Osteoblast (primary cell): ENCODE data around the gene DLGAP1. TPM values are rescaled to one million over a fixed set of nuclear protein-coding genes. Genes with fewer than 3 reads are reported as not detected.

Experiments
- DNase-seq: peaks from one replicate; pipeline ENCODE4 v3.0.0; 2011; ENCODE audit warnings: low spot score, mixed read lengths; ENCODE audit not compliant: insufficient read length; ENCODE audit errors: missing footprints
- H2AFZ ChIP-seq: 2 replicates; pipeline ENCODE4 v1.6.0; 2011; ENCODE audit warnings: mild to moderate bottlenecking, low read length
- H3K27ac ChIP-seq: 2 replicates; pipeline ENCODE4 v1.5.1; 2011; ENCODE audit warnings: mild to moderate bottlenecking, low read depth, low read length, moderate library complexity
- H3K27me3 ChIP-seq: 2 replicates; pipeline ENCODE4 v1.6.0; 2012; ENCODE audit warnings: mild to moderate bottlenecking, control low read depth, inconsistent platforms, low read length, moderate library complexity; ENCODE audit not compliant: insufficient read depth
- H3K36me3 ChIP-seq: 2 replicates; pipeline ENCODE4 v1.5.1; 2011; ENCODE audit warnings: mild to moderate bottlenecking, low read length, control low read depth, moderate library complexity; ENCODE audit not compliant: insufficient read depth
- H3K4me1 ChIP-seq: 2 replicates; pipeline ENCODE4 v1.5.1; 2011; ENCODE audit warnings: mild to moderate bottlenecking, low read length, control low read depth, moderate library complexity; ENCODE audit not compliant: insufficient read depth
- H3K4me2 ChIP-seq: 2 replicates; pipeline ENCODE4 v1.6.0; 2011; ENCODE audit warnings: mild to moderate bottlenecking, low read length; ENCODE audit not compliant: insufficient read depth
- H3K4me3 ChIP-seq: fragments of 200-600 bp; sonication (generic); 3 replicates; pipeline ENCODE4 v1.5.1; 2012; ENCODE audit warnings: mild to moderate bottlenecking, low read length, inconsistent platforms; ENCODE audit not compliant: insufficient read depth
- H3K79me2 ChIP-seq: 2 replicates; pipeline ENCODE4 v1.6.0; 2012; ENCODE audit warnings: mild to moderate bottlenecking, low read length, control low read depth, inconsistent platforms; ENCODE audit not compliant: insufficient read depth
- H3K9me3 ChIP-seq: 2 replicates; pipeline ENCODE4 v1.5.1; 2011; ENCODE audit warnings: low read depth, low read length, control low read depth
- H4K20me1 ChIP-seq: 2 replicates; pipeline ENCODE4 v1.6.0; 2012; ENCODE audit warnings: mild to moderate bottlenecking, low read length, control low read depth; ENCODE audit not compliant: insufficient read depth
- CTCF ChIP-seq: IDR thresholded peaks from 2 replicates; pipeline ENCODE4 v1.5.1; 2011; ENCODE audit warnings: mild to moderate bottlenecking, low read depth, low read length, moderate library complexity; ENCODE audit errors: extremely low read depth
- total RNA-seq: library from RNA; depleted of rRNA; stranded (reverse); fragments of >200 nt; gene quantifications from 2 replicates; pipeline ENCODE4 v1.2.3, GENCODE V29; 2012

DLGAP1 gene
- total RNA-seq, 1 donor, result not detected

- no peaks in the 10 kb centered on the region for H3K9me3 ChIP-seq
- H3K4me3 ChIP-seq, result no peak overlapping the region
- H3K4me1 ChIP-seq, result peaks cover 26% of the 10 kb centered on the region
- no peaks in the 10 kb centered on the region for H3K36me3 ChIP-seq
- H3K27ac ChIP-seq, result no peak overlapping the region
- DNase-seq, result no peak
- H3K27me3 ChIP-seq, result no peaks in the 10 kb centered on the region
- no peak overlapping the region for H2AFZ ChIP-seq
- H4K20me1 ChIP-seq, result no peaks in the 10 kb centered on the region
- H3K79me2 ChIP-seq, result no peaks in the 10 kb centered on the region
- H3K4me2 ChIP-seq, result no peak overlapping the region
- no peak for TF ChIP-seq CTCF
These were observed 807.5 kb downstream of the DLGAP1 start for GRCh38 chr18:3647636-3648035.

GRCh38 chr18:3645384-3646156 lies 809.5 kb downstream of the DLGAP1 start:
- Histone ChIP-seq H4K20me1 (no peaks in the 10 kb centered on the region), H3K27me3 (no peaks in the 10 kb centered on the region), H3K36me3 (no peaks in the 10 kb centered on the region), H3K4me1 (peaks cover 19% of the 10 kb centered on the region), H3K27ac (no peak overlapping the region), H3K9me3 (no peaks in the 10 kb centered on the region), H3K4me2 (no peak overlapping the region), H3K4me3 (no peak overlapping the region), H3K79me2 (no peaks in the 10 kb centered on the region), H2AFZ (no peak overlapping the region)
- DNase-seq, result no peak
- TF ChIP-seq CTCF, result no peak

GRCh38 chr18:3634250-3634939 lies 820.7 kb downstream of the DLGAP1 start:
- H4K20me1 ChIP-seq, result no peaks in the 10 kb centered on the region
- no peaks in the 10 kb centered on the region for H3K9me3 ChIP-seq
- no peak overlapping the region for H3K27ac ChIP-seq
- no peaks in the 10 kb centered on the region for H3K4me1 ChIP-seq
- H3K79me2 ChIP-seq, result no peaks in the 10 kb centered on the region
- H3K27me3 ChIP-seq, result no peaks in the 10 kb centered on the region
- no peak overlapping the region for H3K4me2 ChIP-seq
- H3K36me3 ChIP-seq, result no peaks in the 10 kb centered on the region
- DNase-seq, result no peak
- no peak for TF ChIP-seq CTCF
- H3K4me3 ChIP-seq, result no peak overlapping the region
- no peak overlapping the region for H2AFZ ChIP-seq

GRCh38 chr18:3631887-3632286 lies 823.2 kb downstream of the DLGAP1 start:
- Histone ChIP-seq H2AFZ (no peak overlapping the region), H3K36me3 (no peaks in the 10 kb centered on the region), H3K4me2 (no peak overlapping the region), H3K4me1 (no peaks in the 10 kb centered on the region), H3K27ac (no peak overlapping the region), H3K9me3 (no peaks in the 10 kb centered on the region), H3K4me3 (no peak overlapping the region), H3K79me2 (no peaks in the 10 kb centered on the region), H4K20me1 (no peaks in the 10 kb centered on the region), H3K27me3 (no peaks in the 10 kb centered on the region)
- DNase-seq, result no peak
- TF ChIP-seq CTCF, result no peak
